ENCODE measurements around the gene HS3ST6.
"Not testable (repeated sequence)": the region's sequence is repeated elsewhere in the genome, so short reads cannot be mapped to it uniquely, and the experiment has no call there.

HS3ST6 gene

DNA sequence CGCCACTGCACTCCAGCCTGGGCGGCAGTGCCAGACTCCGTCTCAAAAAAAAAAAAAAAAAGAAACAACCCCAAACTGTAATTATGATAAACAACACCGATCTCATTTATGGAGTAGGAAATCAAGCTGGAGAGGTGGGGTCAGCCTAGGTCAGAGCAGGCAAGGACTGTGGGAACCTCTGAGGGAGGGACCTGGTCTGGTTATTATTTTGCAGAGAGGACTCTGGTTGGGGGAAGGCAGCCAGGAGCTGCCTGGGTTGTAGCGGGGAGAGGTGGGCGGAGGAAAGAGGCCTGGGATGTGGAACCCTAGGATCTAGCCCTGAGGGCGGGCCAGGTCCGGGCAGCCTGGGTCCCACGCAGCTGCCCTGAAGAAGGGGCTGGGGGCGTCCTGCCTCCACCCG lies 10.9 kb upstream of the HS3ST6 start:
- DNase-seq (ENCODE audit: low read depth in 1 of 2, low spot score in 1 of 2) = no peak

DNA sequence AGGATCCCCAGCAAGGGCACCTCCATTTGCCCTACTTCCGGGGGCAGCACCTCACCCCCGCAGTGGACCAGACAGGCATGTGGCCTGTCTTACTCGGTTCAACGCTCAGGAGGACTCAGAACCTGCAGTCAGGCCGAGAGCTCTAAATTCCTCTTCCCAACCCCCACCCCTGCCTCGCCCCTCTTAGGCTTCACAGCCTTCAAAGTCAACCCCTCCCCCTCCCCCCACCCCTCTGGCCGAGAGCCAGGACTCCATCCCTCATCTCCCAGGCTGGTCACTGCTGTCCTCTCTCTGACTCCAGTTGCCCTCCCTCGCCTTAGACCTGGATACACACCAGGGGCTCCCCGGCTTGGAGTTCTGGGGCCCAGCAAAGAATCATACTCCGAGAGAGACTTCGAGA lies 8.1 kb upstream of the HS3ST6 start:
- no peak for DNase-seq (ENCODE audit: low read depth in 1 of 2, low spot score in 1 of 2)

DNA sequence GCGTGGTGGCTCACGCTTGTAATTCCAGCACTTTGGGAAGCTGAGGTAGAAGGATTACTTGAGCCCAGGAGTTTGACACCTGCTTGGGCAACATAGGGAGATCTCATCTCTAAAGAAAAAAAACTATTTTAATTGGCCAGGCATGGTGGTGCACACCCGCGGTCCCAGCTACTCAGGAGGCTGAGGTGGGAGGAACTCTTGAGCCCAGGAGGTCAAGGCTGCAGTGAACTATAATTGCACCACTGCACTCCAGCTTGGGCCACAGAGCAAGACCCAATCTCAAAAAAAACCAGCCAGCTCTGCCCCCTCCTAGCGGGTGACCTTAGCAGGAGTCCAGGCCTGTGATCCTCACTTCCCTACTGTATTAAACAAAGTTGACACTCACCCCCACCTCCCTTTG lies 5.9 kb upstream of the HS3ST6 start:
- no peak for DNase-seq (ENCODE audit: low read depth in 1 of 2, low spot score in 1 of 2)

DNA sequence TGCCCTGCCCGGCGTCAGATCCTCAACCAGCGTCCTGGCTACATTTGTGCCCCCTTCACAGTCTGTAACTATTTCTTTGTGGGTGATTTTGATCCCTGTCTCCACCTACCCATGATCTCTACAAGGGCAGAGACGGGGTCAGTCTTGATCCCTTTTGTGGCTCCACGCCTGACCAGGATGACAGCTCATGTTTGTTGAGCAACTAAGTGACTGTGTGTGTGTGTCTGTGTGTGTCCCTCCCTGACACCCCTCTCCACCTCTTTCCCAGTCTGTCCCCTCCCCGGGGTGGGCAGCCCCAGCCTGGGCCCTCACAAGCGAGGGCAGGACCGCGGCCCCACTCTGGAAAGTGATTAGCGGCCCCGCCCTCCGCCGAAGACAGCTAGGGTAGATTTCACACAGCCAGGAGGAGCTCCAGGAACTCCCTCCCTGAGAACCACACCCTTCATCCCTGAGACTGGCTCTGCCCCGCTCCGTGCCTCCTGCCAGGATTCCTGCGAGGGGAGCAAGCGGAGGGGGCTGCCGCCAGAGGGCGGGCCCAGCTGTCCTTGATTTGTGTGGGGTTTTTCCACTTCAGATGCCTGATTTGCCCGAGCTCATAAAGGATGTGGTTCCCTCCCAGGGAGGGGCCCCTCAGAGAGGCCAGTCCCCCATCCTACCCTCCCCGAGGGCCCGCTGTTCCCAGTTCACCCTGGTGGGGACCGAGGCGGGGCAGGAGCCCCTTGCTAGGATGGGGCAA lies 5.3 kb upstream of the HS3ST6 start:
- no peak for DNase-seq (ENCODE audit: low read depth in 1 of 2, low spot score in 1 of 2)

DNA sequence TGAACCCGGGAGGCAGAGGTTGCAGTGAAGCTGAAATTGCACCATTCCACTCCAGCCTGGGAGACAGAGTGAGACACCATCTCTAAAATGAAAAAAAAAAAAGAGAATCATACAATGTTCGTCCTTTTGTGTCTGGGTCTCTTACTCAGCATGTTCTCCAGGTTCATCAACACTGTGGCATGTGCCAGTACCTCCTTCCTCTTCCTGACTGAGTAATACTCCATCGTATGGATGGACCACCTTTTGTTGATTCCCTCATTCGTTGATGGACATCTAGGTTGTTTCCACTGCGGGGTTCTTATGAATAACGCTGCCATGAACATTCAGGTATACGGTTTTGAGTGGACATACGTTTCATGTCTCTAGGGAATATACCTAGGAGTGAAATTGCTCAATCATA lies 4.1 kb upstream of the HS3ST6 start:
- DNase-seq (ENCODE audit: low read depth in 1 of 2, low spot score in 1 of 2) = no peak

GRCh38 chr16:1920727-1921171 lies 2.5 kb upstream of the HS3ST6 start:
- no peak for DNase-seq (ENCODE audit: low read depth in 1 of 2, low spot score in 1 of 2)

DNA sequence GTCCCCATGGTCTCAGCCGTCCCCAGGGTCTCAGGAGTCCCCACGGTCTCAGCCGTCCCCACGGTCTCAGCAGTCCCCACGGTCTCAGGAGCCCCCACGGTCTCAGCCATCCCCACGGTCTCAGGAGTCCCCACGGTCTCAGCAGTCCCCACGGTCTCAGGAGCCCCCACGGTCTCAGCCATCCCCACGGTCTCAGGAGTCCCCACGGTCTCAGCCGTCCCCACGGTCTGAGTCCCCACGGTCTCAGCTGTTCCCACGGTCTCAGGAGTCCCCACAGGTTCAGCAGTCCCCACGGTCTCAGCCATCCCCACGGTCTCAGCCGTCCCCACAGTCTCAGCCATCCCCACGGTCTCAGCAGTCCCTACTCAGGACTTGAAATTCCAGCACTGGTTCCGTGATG lies 1.9 kb upstream of the HS3ST6 start:
- DNase-seq (ENCODE audit: low read depth in 1 of 2, low spot score in 1 of 2) = not testable (repeated sequence)

DNA sequence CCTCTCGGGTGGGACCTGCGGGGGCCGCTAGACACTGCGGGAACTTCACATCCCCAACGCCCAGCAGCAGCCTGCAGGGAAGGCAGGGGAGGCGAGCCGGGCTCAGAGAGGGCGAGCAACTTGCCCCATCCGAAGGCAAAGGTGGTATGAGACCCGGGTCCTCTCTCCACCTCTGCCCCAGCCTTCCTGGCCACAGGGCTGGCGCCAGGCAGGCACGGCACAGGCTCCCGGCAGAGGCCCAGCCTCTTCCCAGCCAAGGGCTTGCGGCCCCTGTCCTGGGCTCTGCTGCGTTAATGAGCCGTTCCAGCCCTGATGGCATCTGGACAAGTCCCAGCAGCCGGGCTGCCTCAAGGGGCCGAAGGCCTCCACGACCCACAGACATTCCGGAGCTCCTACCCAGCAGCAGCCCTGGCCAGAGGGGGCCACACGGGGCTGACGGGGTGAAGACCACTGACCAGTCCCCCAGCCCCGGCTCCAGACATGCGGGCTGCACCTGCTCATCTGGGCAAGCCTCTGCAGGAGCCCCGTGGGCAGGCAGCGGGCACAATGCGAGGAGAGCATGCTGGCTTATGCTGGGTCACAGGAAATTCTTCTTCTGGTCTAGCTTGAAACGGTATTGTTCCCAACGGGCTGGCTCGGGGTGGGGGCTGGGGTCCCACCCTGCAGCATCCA lies 1.2 kb upstream of the HS3ST6 start:
- no peak for DNase-seq (ENCODE audit: low read depth in 1 of 2, low spot score in 1 of 2)

GRCh38 chr16:1917665-1918350 lies 407 bp downstream of the HS3ST6 start:
- no peak for DNase-seq (ENCODE audit: low read depth in 1 of 2, low spot score in 1 of 2)

- no peak for DNase-seq (ENCODE audit: low read depth in 1 of 2, low spot score in 1 of 2)
These were observed 1.1 kb downstream of the HS3ST6 start for GRCh38 chr16:1917056-1917664.

DNA sequence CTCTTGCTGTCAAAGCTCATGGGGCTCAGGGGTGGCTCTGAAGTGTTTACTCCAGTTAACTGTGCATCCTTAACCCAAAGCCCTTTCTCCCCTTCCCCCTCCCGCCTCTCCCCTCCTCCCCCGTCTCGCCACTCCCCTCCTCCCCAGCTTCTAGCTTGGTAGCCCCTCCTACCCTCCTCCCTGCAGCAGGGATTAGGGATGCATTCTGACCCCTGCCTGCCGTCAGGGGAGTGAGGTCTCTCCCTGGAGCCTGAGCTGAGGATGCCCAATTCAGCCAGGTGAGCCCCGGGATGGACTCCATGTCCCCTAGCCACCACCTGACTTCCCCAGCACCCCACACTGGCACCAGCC lies 1.6 kb downstream of the HS3ST6 start:
- DNase-seq (ENCODE audit: low read depth in 1 of 2, low spot score in 1 of 2) = no peak

DNA sequence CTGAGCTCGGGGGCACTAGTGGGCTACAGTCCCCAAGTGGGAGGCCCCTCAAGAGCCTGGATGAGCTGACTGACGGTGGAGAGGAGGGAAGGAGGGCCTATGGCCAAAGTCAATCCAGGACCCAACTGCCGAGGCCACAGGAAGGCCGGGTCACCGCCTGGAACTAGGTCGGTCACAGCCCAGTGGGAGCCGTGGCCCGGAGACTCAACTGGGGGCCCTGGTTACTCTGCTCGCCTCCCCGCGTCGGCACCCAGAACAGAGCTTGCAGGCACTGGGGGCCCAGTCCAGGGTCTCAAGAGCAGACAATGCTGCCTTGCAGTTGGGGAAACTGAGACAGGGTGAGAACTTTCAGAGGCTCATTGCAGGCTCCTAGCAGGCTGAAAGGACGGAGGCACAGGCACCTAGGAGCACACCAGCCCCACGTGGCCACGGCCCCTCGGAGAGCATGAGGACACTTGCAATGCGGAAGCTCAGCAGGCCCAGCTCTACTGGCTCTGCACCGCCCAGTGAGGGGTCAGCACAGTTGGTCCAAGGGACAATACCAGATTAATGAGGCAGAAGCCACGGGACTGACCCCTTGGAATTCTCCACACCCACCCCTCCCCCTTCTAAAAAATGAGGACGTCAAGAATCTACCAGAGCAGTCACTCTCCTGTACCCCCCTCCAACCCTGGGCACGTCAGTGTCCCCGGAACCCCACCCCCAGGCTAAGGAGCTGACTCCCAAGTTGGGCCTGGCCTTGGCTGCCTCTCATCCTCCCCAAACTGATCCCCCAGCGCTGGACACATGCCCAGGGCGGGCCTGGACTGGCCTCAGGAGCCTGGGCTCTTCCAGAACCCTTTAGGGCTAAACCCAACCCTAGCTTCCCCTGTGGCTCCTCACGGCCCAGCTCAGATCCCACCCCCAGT lies 2.2 kb downstream of the HS3ST6 start:
- DNase-seq (ENCODE audit: low read depth in 1 of 2, low spot score in 1 of 2) = no peak

GRCh38 chr16:1914988-1915387 lies 3.2 kb downstream of the HS3ST6 start:
- DNase-seq (ENCODE audit: low read depth in 1 of 2, low spot score in 1 of 2) = no peak

DNA sequence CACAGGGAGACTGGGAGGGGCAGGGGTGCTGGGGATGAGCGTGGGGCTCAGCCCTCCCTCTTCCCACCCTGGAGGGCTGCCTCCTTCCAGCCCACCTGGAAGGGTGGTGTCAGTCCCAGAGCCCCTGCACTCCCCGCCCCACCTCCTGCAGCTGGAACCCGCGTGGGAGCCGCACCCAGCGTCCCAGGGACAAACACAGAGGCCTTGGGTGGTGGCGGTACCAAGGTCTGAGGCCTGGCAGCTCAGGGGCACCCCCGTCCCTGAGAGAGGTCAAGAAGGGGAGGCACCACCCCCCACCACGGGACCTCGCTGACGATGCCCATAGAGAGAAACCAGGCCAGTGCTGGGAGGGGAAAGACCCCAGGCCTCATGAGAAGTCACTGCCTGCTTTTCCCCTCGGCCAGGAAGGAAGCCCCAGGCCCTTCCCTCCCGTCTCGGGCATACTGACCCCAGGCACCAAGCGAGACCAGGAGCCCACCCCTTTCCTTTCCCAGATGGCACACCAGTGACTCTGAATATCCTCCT lies 4.1 kb downstream of the HS3ST6 start:
- DNase-seq (ENCODE audit: low read depth in 1 of 2, low spot score in 1 of 2) = no peak

GRCh38 chr16:1913327-1914083 lies 4.7 kb downstream of the HS3ST6 start:
- DNase-seq (ENCODE audit: low read depth in 1 of 2, low spot score in 1 of 2) = no peak

- no peak for DNase-seq (ENCODE audit: low read depth in 1 of 2, low spot score in 1 of 2)
These were observed 6.0 kb downstream of the HS3ST6 start for GRCh38 chr16:1912215-1912543.

GRCh38 chr16:1911467-1912214 lies 6.6 kb downstream of the HS3ST6 start:
- DNase-seq (ENCODE audit: low read depth in 1 of 2, low spot score in 1 of 2) = no peak

GRCh38 chr16:1909561-1910231 lies 8.5 kb downstream of the HS3ST6 start:
- DNase-seq (ENCODE audit: low read depth in 1 of 2, low spot score in 1 of 2) = no peak

GRCh38 chr16:1908983-1909382 lies 9.2 kb downstream of the HS3ST6 start:
- DNase-seq (ENCODE audit: low read depth in 1 of 2, low spot score in 1 of 2) = no peak
